ENCODE results near the gene GNAI3. TPM values are rescaled to one million over a fixed set of nuclear protein-coding genes. Genes with fewer than 3 reads are reported as not detected.

Gene GNAI3
- total RNA-seq, 1 experiment from 2014 or later: 10.0 TPM

DNA sequence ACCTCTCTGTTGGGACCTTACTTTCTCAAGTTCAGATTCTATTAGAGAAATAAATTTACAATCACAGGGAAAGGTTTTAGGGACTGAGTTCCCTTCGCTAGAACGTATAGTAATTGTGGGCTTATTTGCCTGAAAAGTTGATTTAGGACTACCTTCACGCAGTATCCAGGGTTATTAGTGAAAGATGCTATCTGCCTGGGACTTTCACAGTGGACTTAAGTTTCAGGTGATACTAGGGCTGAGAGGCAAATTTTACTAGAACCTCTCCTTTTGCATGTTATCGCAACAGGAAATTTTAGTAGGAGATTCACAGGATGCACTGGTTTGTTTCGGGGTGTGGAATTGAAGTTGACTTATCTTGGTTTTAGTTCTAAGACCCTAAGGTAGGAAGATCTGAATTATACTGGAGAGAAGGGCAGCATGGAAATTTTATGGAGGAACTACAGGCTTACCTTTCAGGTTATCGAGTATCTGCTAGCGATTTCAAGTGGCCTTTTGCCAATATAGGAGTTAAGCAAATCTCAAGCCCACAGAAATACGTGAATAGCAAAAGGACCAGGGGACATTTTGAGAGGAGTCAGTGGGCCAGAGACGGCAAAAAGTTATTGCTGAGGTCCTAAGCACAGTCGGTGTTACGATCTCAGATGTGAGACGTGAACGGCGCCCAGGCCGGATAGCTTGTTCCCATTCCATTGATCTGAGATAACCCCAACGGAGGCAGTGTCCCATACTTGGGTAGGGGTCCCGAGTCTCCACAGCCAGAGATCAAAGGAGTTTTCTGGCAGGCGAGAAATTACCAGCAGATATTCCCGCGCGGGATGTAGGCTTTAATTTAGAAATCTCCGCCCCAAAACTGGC, 723 bp upstream of the GNAI3 start:
- Histone ChIP-seq H3F3A (ENCODE audit: insufficient read depth, low read depth) (0 out of 2 replicates have a peak, but pooled peaks cover 8% of the 10 kb centered on the region), H3K79me2 (ENCODE audit: low read depth) (peaks cover 61% of the 10 kb centered on the region), H3K4me3 (peak overlapping the region; percentile 93), H3K27me3 (ENCODE audit: insufficient read depth, low read depth) (no peaks in the 10 kb centered on the region), H2AFZ (peak overlapping the region; percentile 93), H3K27ac (peak overlapping the region; percentile 91), H4K20me1 (ENCODE audit: insufficient read depth) (peaks cover 32% of the 10 kb centered on the region), H3K4me1 (replicated peaks; ENCODE audit: insufficient read depth) (peaks cover 23% of the 10 kb centered on the region), H3K9me2 (ENCODE audit: insufficient read depth) (no peaks in the 10 kb centered on the region), H3K4me2 (peak overlapping the region; percentile 95), H3K9me3 (ENCODE audit: insufficient read depth, low read depth) (no peaks in the 10 kb centered on the region), H3K36me3 (ENCODE audit: low read depth) (no peaks in the 10 kb centered on the region)
- TSS peak; percentile 93 for BruUV-seq (replicated peaks)
- TF ChIP-seq EZH2 (IDR thresholded peaks at IDR 0.05; ENCODE audit: low read depth): no peak
- TF ChIP-seq, protein P1, sequence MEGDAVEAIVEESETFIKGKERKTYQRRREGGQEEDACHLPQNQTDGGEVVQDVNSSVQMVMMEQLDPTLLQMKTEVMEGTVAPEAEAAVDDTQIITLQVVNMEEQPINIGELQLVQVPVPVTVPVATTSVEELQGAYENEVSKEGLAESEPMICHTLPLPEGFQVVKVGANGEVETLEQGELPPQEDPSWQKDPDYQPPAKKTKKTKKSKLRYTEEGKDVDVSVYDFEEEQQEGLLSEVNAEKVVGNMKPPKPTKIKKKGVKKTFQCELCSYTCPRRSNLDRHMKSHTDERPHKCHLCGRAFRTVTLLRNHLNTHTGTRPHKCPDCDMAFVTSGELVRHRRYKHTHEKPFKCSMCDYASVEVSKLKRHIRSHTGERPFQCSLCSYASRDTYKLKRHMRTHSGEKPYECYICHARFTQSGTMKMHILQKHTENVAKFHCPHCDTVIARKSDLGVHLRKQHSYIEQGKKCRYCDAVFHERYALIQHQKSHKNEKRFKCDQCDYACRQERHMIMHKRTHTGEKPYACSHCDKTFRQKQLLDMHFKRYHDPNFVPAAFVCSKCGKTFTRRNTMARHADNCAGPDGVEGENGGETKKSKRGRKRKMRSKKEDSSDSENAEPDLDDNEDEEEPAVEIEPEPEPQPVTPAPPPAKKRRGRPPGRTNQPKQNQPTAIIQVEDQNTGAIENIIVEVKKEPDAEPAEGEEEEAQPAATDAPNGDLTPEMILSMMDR (conservative IDR thresholded peaks at IDR 0.05): no peak
- POLR2A ChIA-PET (ENCODE audit: unreplicated experiment): interaction anchor here (0.6 to 1.3 kb wide), 7 partner anchors 16 to 235 kb away, joined by 3 to 10 read pairs (median 4); no protein-coding TSS in a partner anchor
- CTCF ChIA-PET: interaction anchor here (0.5 to 1.8 kb wide), 6 partner anchors 40 to 93 kb away, joined by 3 to 20 read pairs (median 5); partner anchors contain the start of gene AMPD2
- peak in 1 of 2 experiments; percentile 46 for DNase-seq
- intact Hi-C loops (cut with micrococcal nuclease; ENCODE audit: unreplicated experiment): loop anchor here (2.0 to 5.0 kb wide), 4 partner anchors 23 to 455 kb away; no protein-coding TSS in a partner anchor

DNA sequence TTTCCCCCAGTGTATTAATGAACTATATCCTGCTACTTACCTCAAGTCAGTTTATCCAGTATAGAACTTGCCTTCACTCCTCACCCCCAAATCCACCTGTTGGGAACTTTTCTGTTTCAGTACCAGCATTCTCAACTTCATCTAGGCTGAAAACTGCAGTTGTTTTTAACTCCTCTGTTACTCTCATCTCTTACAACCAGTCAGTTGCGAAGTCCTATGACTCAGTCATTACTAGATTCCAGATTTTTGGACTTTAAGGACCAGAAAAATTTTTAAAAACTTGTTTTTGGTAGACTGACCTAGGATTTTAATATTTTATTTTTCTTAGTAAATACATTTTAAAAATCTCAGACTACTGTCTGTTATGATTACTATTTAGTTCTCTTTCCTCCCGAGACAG, 8.1 kb downstream of the GNAI3 start:
- H3K4me3 ChIP-seq: no peak overlapping the region
- CTCF ChIA-PET: no interaction called here
- no peaks in the 10 kb centered on the region for H3K9me3 ChIP-seq (ENCODE audit: insufficient read depth, low read depth)
- no peak overlapping the region for H3K27ac ChIP-seq
- no peak for DNase-seq
- no peak for TF ChIP-seq EZH2 (IDR thresholded peaks at IDR 0.05; ENCODE audit: low read depth)
- TF ChIP-seq, protein P1 (conservative IDR thresholded peaks at IDR 0.05): no peak
- H3F3A ChIP-seq (ENCODE audit: insufficient read depth, low read depth): no peaks in the 10 kb centered on the region
- H2AFZ ChIP-seq: no peak overlapping the region
- no peaks in the 10 kb centered on the region for H3K9me2 ChIP-seq (ENCODE audit: insufficient read depth)
- intact Hi-C loops (cut with micrococcal nuclease; ENCODE audit: unreplicated experiment): no loop called here
- no peaks in the 10 kb centered on the region for H3K36me3 ChIP-seq (ENCODE audit: low read depth)
- POLR2A ChIA-PET (ENCODE audit: unreplicated experiment): no interaction called here
- BruUV-seq (replicated peaks): no TSS peak
- H3K79me2 ChIP-seq (ENCODE audit: low read depth): peaks cover 100% of the 10 kb centered on the region
- H3K4me2 ChIP-seq: no peak overlapping the region
- peaks cover 94% of the 10 kb centered on the region for H4K20me1 ChIP-seq (ENCODE audit: insufficient read depth)
- no peaks in the 10 kb centered on the region for H3K27me3 ChIP-seq (ENCODE audit: insufficient read depth, low read depth)
- H3K4me1 ChIP-seq (replicated peaks; ENCODE audit: insufficient read depth): no peaks in the 10 kb centered on the region

DNA sequence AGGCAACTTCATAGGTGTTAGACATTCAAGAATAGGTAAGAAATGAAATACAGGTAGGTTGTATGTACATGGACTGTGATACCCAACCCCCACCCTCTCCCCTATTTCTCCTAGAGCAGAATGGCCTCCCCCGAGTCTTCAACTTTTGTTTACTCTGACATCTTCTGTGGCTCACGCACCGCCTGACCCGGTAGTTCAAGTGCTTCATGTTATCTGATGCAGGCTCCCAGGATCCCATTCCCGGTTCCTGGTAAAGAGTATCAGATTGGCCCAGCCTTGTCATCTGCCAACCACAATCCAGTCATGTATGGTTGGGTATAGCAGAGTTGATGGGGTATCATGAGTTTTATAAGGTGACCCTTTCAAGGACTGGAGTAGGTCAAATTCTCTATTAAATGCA, 9.1 kb downstream of the GNAI3 start:
- no peak for DNase-seq
- Histone ChIP-seq H3K79me2 (ENCODE audit: low read depth) (peaks cover 100% of the 10 kb centered on the region), H3K27me3 (ENCODE audit: insufficient read depth, low read depth) (no peaks in the 10 kb centered on the region), H3K27ac (no peak overlapping the region), H3F3A (ENCODE audit: insufficient read depth, low read depth) (no peaks in the 10 kb centered on the region), H3K9me3 (ENCODE audit: insufficient read depth, low read depth) (no peaks in the 10 kb centered on the region), H3K4me1 (replicated peaks; ENCODE audit: insufficient read depth) (peaks cover 8% of the 10 kb centered on the region; the same call in 1 of the 2 replicates), H3K4me3 (no peak overlapping the region), H3K9me2 (ENCODE audit: insufficient read depth) (no peaks in the 10 kb centered on the region), H2AFZ (no peak overlapping the region), H3K4me2 (no peak overlapping the region), H3K36me3 (ENCODE audit: low read depth) (no peaks in the 10 kb centered on the region), H4K20me1 (ENCODE audit: insufficient read depth) (peaks cover 96% of the 10 kb centered on the region)
- POLR2A ChIA-PET (ENCODE audit: unreplicated experiment): no interaction called here
- TF ChIP-seq EZH2 (IDR thresholded peaks at IDR 0.05; ENCODE audit: low read depth): no peak
- TF ChIP-seq, protein P1 (conservative IDR thresholded peaks at IDR 0.05): no peak
- intact Hi-C loops (cut with micrococcal nuclease; ENCODE audit: unreplicated experiment): no loop called here
- CTCF ChIA-PET: no interaction called here
- no TSS peak for BruUV-seq (replicated peaks)

Data from PC-9 (cell line).